AG04450 (cell line): ENCODE results near the gene ALPK3. TPM values are rescaled to one million over a fixed set of nuclear protein-coding genes. Genes with fewer than 3 reads are reported as not detected.
A peak's percentile ranks its signal among the peaks of the same experiment; 100 is the strongest.
"Not testable (repeated sequence)": the region's sequence is repeated elsewhere in the genome, so short reads cannot be mapped to it uniquely, and the experiment has no call there.

Source experiments
- CTCF ChIA-PET: fragments of 300-600, 350-600 bp; formaldehyde crosslinking; extraction: SDS; loops from one replicate; lab custom pipeline; 2022; ENCODE audit warnings: antibody characterized with exemption, inconsistent platforms; lab: Charles Lee
- POLR2A ChIA-PET: fragments of 350-600 bp; formaldehyde crosslinking; extraction: SDS; loops from one replicate; lab custom pipeline; 2021; ENCODE audit warnings: antibody characterized with exemption, inconsistent platforms; lab: Yijun Ruan, JAX
- DNase-seq: peaks from one replicate; pipeline ENCODE4 v3.0.0-alpha.2; 2011; ENCODE audit warnings: low read depth, low spot score
- H3K27ac ChIP-seq: one replicate; pipeline ENCODE4 v1.5.1; 2012; ENCODE audit warnings: low read depth, low read length, control low read depth
- H3K27me3 ChIP-seq: one replicate; pipeline ENCODE4 v1.6.0; 2012; ENCODE audit warnings: low read length; ENCODE audit not compliant: control insufficient read depth, insufficient read depth
- H3K4me3 ChIP-seq: 2 replicates; pipeline ENCODE4 v1.5.1; 2011; ENCODE audit warnings: mild to moderate bottlenecking, low read depth, low read length, control low read depth
- H3K9me3 ChIP-seq: 2 replicates; pipeline ENCODE4 v1.5.1; 2012; ENCODE audit warnings: low read length; ENCODE audit not compliant: control insufficient read depth, insufficient read depth
- polyA plus RNA-seq: library from polyadenylated mRNA; depleted of rRNA; stranded (reverse); fragments of >200 nt; gene quantifications from 2 replicates; pipeline ENCODE4 v1.2.3, GENCODE V29; 2011
- TF ChIP-seq, protein P1 (sequence below): IDR thresholded peaks from 2 replicates; pipeline ENCODE4 v1.5.1; 2011; ENCODE audit warnings: low read depth, low read length, control low read depth, inconsistent platforms

ALPK3 gene
- polyA plus RNA-seq, 1 experiment = 0.04 TPM

DNA sequence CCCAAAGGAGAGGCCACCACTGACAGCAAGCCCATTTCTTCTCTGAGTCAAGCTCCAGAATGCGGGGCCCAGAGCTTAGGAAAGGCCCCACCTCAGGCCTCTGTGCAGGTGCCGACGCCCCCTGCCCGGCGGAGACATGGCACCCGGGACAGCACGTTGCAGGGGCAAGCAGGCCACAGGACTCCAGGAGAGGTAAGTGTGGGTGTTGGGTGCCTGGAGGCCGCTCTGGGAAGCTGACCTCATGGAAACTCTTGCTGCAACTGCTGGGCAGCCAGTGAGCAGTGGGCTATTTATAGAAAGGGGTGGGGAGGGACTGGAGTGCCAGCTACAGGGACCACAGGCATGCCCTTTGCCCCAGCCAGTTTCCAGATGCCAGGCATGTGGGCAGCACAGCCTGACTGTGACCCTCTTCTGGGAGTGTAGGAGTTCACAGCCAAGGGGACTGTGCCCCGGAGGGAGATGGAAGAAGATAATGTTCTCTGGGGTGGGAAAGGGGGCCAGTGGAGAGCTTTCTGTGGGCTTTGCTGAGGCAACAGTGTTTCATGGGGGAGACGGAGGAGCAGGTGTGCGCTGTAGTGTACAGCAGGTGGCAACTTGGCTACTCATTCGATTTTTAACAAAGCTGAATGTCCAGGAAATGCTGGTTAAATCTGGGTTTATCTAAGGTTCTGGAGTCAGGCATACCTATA lies 23.7 kb downstream of the ALPK3 start:
- no peak for DNase-seq
- Histone ChIP-seq H3K4me3 (no peak overlapping the region), H3K9me3 (peaks cover 2% of the 10 kb centered on the region; the same call in 1 of the 2 replicates), H3K27me3 (peaks cover 10% of the 10 kb centered on the region), H3K27ac (no peak overlapping the region)
- CTCF ChIA-PET = no interaction called here
- POLR2A ChIA-PET = interaction anchor here (0.6 kb wide), 1 partner anchor 107 kb away, joined by 9 read pairs; no protein-coding TSS in a partner anchor
- TF ChIP-seq, protein P1, sequence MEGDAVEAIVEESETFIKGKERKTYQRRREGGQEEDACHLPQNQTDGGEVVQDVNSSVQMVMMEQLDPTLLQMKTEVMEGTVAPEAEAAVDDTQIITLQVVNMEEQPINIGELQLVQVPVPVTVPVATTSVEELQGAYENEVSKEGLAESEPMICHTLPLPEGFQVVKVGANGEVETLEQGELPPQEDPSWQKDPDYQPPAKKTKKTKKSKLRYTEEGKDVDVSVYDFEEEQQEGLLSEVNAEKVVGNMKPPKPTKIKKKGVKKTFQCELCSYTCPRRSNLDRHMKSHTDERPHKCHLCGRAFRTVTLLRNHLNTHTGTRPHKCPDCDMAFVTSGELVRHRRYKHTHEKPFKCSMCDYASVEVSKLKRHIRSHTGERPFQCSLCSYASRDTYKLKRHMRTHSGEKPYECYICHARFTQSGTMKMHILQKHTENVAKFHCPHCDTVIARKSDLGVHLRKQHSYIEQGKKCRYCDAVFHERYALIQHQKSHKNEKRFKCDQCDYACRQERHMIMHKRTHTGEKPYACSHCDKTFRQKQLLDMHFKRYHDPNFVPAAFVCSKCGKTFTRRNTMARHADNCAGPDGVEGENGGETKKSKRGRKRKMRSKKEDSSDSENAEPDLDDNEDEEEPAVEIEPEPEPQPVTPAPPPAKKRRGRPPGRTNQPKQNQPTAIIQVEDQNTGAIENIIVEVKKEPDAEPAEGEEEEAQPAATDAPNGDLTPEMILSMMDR = no peak

- POLR2A ChIA-PET = no interaction called here
- Histone ChIP-seq H3K9me3 (peaks cover 15% of the 10 kb centered on the region), H3K27me3 (peaks cover 2% of the 10 kb centered on the region), H3K27ac (no peak overlapping the region), H3K4me3 (no peak overlapping the region)
- no peak for DNase-seq
- CTCF ChIA-PET = interaction anchor here (0.7 kb wide), 1 partner anchor 257 kb away, joined by 3 read pairs; no protein-coding TSS in a partner anchor
- TF ChIP-seq, protein P1 = no peak
Observed at GRCh38 chr15:84842781-84843180, 25.6 kb downstream of the ALPK3 start.

DNA sequence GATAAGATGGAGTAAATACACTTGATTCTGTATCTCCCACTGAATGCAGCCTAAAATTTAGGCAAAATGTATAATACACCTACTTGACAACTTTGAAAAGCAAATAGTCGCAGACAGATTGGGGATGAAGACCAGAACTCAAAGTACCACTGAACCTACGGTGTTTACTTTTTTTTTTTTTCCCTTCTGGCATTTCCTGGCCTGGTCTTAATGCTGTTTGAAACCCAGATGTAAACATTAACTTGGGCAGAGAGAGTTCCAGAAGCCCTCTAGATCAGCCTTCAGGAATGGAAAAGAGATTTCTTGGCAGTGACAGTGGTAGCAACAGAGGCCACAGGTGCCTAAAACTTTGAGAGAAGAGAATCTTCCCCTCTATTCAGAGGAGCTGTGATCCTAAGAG lies 27.8 kb downstream of the ALPK3 start:
- POLR2A ChIA-PET = no interaction called here
- TF ChIP-seq, protein P1 = no peak
- Histone ChIP-seq H3K4me3 (no peak overlapping the region), H3K27me3 (no peaks in the 10 kb centered on the region), H3K27ac (no peak overlapping the region), H3K9me3 (peaks cover 12% of the 10 kb centered on the region)
- CTCF ChIA-PET = interaction anchor here (0.6 to 2.6 kb wide), 11 partner anchors 10 to 299 kb away, joined by 3 to 14 read pairs (median 4); no protein-coding TSS in a partner anchor
- no peak for DNase-seq

DNA sequence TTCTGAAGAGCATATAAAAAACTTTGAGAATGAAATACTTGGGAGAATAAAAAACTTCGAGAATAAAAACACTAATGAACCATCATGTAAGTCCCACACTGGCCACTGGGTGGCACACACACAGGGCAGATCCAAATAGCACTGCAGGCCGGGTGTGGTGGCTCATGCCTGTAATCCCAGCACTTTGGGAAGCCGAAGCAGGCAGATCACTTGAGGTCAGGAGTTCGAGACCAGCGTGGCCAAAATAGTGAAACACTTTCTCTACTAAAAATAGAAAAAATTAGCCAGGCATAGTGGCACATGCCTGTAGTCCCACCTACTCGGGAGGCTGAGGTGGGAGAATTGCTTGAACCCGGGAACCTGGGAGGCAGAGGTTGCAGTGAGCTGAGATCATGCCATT lies 28.5 kb downstream of the ALPK3 start:
- DNase-seq = peak; percentile 29
- POLR2A ChIA-PET, H3K27me3 ChIP-seq, H3K4me3 ChIP-seq, H3K27ac ChIP-seq: not testable (repeated sequence)
- TF ChIP-seq, protein P1 = peak; percentile 64
- peaks cover 12% of the 10 kb centered on the region for H3K9me3 ChIP-seq
- CTCF ChIA-PET = interaction anchor here (0.7 to 2.6 kb wide), 9 partner anchors 10 to 234 kb away, joined by 3 to 14 read pairs (median 3); no protein-coding TSS in a partner anchor

- TF ChIP-seq, protein P1 = no peak
- CTCF ChIA-PET = interaction anchor here (0.7 to 2.6 kb wide), 5 partner anchors 31 to 234 kb away, joined by 3 to 14 read pairs (median 5); no protein-coding TSS in a partner anchor
Observed at GRCh38 chr15:84846269-84846668, 29.1 kb downstream of the ALPK3 start.

More at GRCh38 chr15:84846269-84846668, 29.1 kb downstream of the ALPK3 start:
- POLR2A ChIA-PET = no interaction called here
- DNase-seq = no peak
- no peak overlapping the region for H3K4me3 ChIP-seq
- H3K9me3 ChIP-seq = peaks cover 12% of the 10 kb centered on the region
- no peak overlapping the region for H3K27ac ChIP-seq
- H3K27me3 ChIP-seq = no peaks in the 10 kb centered on the region
